GM12878 (cell line): ENCODE data around the gene DUXB. TPM values are rescaled to one million over a fixed set of nuclear protein-coding genes. Genes with fewer than 3 reads are reported as not detected.

Source experiments
- BACH1 ChIP-seq: fragments of 450-650 bp; IDR thresholded peaks from 2 replicates; pipeline ENCODE4 v1.6.1; 2017; ENCODE audit warnings: mild to moderate bottlenecking, borderline replicate concordance
- CEBPB ChIP-seq, 2 experiments: fragments of 150-350 bp in 1 of 2; IDR thresholded peaks; 2 replicates each; pipeline ENCODE4 v1.6.1; 2012 to 2014; ENCODE audit warnings: low read depth in 2 of 2, low read length in 2 of 2, borderline replicate concordance in 1 of 2, inconsistent platforms in 1 of 2
- EP300 ChIP-seq, 2 experiments: fragments of 150-350 bp in 1 of 2; IDR thresholded peaks; 2 replicates each; pipeline ENCODE4 v1.6.1; 2011 to 2012; ENCODE audit warnings: low read depth in 2 of 2, low read length in 2 of 2, borderline replicate concordance in 1 of 2, improper control_type of control experiment in 1 of 2, inconsistent platforms in 1 of 2; ENCODE audit not compliant: control insufficient read depth in 1 of 2
- MTA2 ChIP-seq: fragments of 450-650 bp; IDR thresholded peaks from 2 replicates; pipeline ENCODE4 v1.6.1; 2016; ENCODE audit warnings: low read depth, mild to moderate bottlenecking, moderate library complexity
- MYB ChIP-seq: fragments of 150-350 bp; IDR thresholded peaks from 2 replicates; pipeline ENCODE4 v1.6.1; 2014; ENCODE audit warnings: mild to moderate bottlenecking, low read depth, low read length, borderline replicate concordance
- NR2C2 ChIP-seq: IDR thresholded peaks from 2 replicates; pipeline ENCODE4 v1.6.1; 2011; ENCODE audit warnings: borderline replicate concordance, low read depth; ENCODE audit not compliant: control insufficient read depth, insufficient read length
- PAX5 ChIP-seq: IDR thresholded peaks from 2 replicates; pipeline ENCODE4 v1.6.1; 2011; ENCODE audit warnings: low read depth, low read length, borderline replicate concordance
- SMC3 ChIP-seq: IDR thresholded peaks from 2 replicates; pipeline ENCODE4 v1.6.1; 2011; ENCODE audit warnings: low read length, improper control_type of control experiment, borderline replicate concordance
- STAT1 ChIP-seq: fragments of 450-650 bp; conservative IDR thresholded peaks from 2 replicates; pipeline ENCODE4 v1.6.1; 2014; ENCODE audit warnings: antibody characterized with exemption, mild to moderate bottlenecking
- ZNF622 ChIP-seq: fragments of 450-650 bp; IDR thresholded peaks from 2 replicates; pipeline ENCODE4 v1.6.1; 2017; ENCODE audit warnings: mild to moderate bottlenecking, inconsistent platforms
- polyA plus RNA-seq, 11 experiments: library from polyadenylated mRNA; depleted of rRNA in 4 of 11; unstranded in 6 of 11; stranded (reverse) in 5 of 11; fragments of >200 nt; fragmentation: Nextera tagmentation in 4 of 11; fragmentation: Illumina TruSeq in 1 of 11; extraction: Ambion mirVana in 4 of 11; extraction: Trizol in 1 of 11; gene quantifications; 1 replicate in 1 of 11; 2 replicates in 10 of 11; pipeline versions ENCODE4 v1.2.1 to v1.2.3, GENCODE V29; 2011 to 2016; ENCODE audit warnings: inconsistent platforms in 2 of 11, missing spikeins in 2 of 11, low read depth in 1 of 11
- total RNA-seq, 4 experiments: library from RNA; depleted of rRNA in 3 of 4; stranded (reverse); fragments of >200 nt in 3 of 4; fragmentation: Illumina TruSeq in 1 of 4; extraction: Trizol in 1 of 4; gene quantifications; 2 replicates each; pipeline versions ENCODE4 v1.2.1 to v1.2.3, GENCODE V29; 2013 to 2021
- TF ChIP-seq, protein P1 (sequence below): fragments of 150-350 bp; IDR thresholded peaks from 2 replicates; pipeline ENCODE4 v1.6.1; 2014; ENCODE audit warnings: mild to moderate bottlenecking, low read depth, low read length

DUXB gene
- total and polyA plus RNA-seq, 10 of the 15 experiments (the other 5 are each of a cell fraction or from before 2014, with no cell fraction given): 0.05 TPM; not detected in 9

DNA sequence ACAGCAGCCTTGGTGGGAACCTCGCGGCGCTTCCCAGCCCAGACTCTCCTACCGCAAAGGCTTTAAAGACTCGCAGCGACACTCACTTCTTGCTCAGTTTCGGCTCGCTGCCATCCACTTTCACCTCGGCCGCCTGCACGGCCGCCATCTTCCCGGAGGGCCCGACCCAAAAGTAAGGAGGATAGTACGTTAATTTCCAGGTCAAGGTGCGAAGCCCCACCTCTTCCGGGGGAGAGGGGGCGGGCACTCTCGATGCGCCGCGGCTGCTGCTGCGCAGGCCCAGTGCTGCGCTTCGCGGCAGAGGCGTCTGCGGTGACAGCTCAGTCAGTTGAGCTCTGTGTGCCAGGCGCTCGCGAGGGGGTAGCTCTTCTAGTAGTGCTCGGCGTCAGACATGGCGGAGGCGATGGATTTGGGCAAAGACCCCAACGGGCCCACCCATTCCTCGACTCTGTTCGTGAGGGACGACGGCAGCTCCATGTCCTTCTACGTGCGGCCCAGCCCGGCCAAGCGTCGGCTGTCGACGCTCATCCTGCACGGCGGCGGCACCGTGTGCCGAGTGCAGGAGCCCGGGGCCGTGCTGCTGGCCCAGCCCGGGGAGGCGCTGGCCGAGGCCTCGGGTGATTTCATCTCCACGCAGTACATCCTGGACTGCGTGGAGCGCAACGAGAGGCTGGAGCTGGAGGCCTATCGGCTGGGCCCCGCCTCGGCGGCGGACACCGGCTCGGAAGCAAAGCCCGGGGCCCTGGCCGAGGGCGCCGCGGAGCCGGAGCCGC is 53.6 kb downstream of the DUXB start, which contains the start of the genes KARS1 and TERF2IP (continued):
- TF ChIP-seq PAX5 (no peak), ZNF622 (no peak), EP300 (IDR thresholded peaks at IDR 0.05; ENCODE audit: borderline replicate concordance in 1 of 2, control insufficient read depth in 1 of 2, low read depth in 2 of 2, low read length in 2 of 2) (no peak), STAT1 (no peak), SMC3 (no peak), MYB (0 out of 2 replicates have a peak, but pooled peaks have one; percentile 7), MTA2 (peak; percentile 85), BACH1 (peak; percentile 40; the same call in 1 of the 2 replicates), CEBPB (IDR thresholded peaks at IDR 0.05; ENCODE audit: borderline replicate concordance in 1 of 2, low read depth in 2 of 2, low read length in 2 of 2) (no peak), NR2C2 (no peak)
- TF ChIP-seq, protein P1, sequence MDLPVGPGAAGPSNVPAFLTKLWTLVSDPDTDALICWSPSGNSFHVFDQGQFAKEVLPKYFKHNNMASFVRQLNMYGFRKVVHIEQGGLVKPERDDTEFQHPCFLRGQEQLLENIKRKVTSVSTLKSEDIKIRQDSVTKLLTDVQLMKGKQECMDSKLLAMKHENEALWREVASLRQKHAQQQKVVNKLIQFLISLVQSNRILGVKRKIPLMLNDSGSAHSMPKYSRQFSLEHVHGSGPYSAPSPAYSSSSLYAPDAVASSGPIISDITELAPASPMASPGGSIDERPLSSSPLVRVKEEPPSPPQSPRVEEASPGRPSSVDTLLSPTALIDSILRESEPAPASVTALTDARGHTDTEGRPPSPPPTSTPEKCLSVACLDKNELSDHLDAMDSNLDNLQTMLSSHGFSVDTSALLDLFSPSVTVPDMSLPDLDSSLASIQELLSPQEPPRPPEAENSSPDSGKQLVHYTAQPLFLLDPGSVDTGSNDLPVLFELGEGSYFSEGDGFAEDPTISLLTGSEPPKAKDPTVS: no peak
